Measurements from ENCODE around the gene WDR45B. TPM values are rescaled to one million over a fixed set of nuclear protein-coding genes. Genes with fewer than 3 reads are reported as not detected.
A peak's percentile ranks its signal among the peaks of the same experiment; 100 is the strongest.

WDR45B gene
- total RNA-seq, 1 experiment from 2014 or later: 96.5 TPM

DNA sequence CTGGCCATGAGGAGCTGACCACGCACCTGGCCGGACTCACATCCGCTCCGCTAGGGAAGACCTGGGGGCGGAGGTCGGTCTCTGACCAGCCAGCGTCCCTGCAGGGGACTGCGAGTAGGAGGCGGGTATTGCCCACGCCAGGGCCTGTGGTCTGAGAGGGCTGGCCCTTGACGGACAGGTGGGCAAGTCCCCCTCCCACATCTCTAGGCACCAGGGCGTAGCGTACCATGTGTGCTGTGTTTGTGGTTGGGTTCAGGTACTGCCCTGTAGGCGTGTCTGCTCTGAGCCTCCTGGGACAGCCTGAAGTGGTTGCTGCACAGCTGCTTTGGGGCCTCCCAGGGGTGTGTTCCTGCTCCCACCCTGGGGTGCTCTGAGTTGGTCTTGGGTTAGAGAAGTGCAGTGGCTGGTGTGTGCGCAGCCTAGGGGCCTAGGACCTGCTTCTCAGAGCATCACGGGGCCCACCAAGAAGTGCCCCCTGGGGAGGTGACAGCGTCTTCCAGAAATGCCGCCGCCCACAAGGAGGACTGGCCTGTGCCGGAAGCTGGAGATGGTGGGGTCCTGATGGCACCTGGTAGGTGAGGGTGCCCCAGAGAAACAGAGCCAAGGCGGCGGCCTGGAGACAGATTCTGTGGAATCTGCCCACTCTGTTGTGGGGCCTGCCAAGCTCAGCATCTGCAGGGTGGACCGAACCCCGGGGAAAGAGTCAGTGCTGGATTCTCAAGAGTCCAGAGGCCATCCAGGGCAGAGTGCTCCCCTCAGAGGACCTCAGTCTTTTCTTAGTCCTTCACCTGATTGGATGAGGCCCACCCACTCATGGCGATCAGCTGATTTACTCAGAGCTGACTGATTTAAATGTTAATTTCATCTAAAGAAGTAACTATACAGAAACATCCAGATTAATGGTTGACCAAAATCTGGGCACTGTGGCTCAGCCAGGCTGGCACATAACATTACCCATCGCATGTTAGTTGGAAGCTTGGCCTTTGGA, 48.3 kb downstream of the WDR45B start:
- ChIA-PET CTCF (interaction anchor here (0.9 kb wide), 1 partner anchor 9 kb away, joined by 3 read pairs; no protein-coding TSS in a partner anchor), POLR2A (no interaction called here)
- H3K27me3 Mint-ChIP-seq (ENCODE audit: low read depth): no peaks in the 10 kb centered on the region
- no peak overlapping the region for H3K27ac Mint-ChIP-seq
- H3K9me3 Mint-ChIP-seq: no peaks in the 10 kb centered on the region
- no peak for ATAC-seq
- DNase-seq (ENCODE audit: low spot score): no peak
- H3K4me3 Mint-ChIP-seq: no peak overlapping the region
- peaks cover 15% of the 10 kb centered on the region for H3K4me1 Mint-ChIP-seq
- no peak for TF ChIP-seq NR2C2 (CRISPR knock-in tag; IDR thresholded peaks at IDR 0.05)
- TF ChIP-seq FOXK1 (CRISPR knock-in tag; IDR thresholded peaks at IDR 0.05): no peak
- TF ChIP-seq, protein P1, sequence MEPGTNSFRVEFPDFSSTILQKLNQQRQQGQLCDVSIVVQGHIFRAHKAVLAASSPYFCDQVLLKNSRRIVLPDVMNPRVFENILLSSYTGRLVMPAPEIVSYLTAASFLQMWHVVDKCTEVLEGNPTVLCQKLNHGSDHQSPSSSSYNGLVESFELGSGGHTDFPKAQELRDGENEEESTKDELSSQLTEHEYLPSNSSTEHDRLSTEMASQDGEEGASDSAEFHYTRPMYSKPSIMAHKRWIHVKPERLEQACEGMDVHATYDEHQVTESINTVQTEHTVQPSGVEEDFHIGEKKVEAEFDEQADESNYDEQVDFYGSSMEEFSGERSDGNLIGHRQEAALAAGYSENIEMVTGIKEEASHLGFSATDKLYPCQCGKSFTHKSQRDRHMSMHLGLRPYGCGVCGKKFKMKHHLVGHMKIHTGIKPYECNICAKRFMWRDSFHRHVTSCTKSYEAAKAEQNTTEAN (CRISPR knock-in tag; IDR thresholded peaks at IDR 0.05): no peak
- no peak for TF ChIP-seq OVOL2 (CRISPR knock-in tag; IDR thresholded peaks at IDR 0.05; ENCODE audit: borderline replicate concordance)
- no peak for TF ChIP-seq NR3C1 (CRISPR knock-in tag; conservative IDR thresholded peaks at IDR 0.05; ENCODE audit: low read depth)
- no peak for TF ChIP-seq NFYB (CRISPR knock-in tag; conservative IDR thresholded peaks at IDR 0.05; ENCODE audit: low read depth)
- TF ChIP-seq TEAD4 (CRISPR knock-in tag; IDR thresholded peaks at IDR 0.05): no peak
- no peak for TF ChIP-seq ELF4 (CRISPR knock-in tag; IDR thresholded peaks at IDR 0.05; ENCODE audit: low read depth)
- TF ChIP-seq, protein P2, sequence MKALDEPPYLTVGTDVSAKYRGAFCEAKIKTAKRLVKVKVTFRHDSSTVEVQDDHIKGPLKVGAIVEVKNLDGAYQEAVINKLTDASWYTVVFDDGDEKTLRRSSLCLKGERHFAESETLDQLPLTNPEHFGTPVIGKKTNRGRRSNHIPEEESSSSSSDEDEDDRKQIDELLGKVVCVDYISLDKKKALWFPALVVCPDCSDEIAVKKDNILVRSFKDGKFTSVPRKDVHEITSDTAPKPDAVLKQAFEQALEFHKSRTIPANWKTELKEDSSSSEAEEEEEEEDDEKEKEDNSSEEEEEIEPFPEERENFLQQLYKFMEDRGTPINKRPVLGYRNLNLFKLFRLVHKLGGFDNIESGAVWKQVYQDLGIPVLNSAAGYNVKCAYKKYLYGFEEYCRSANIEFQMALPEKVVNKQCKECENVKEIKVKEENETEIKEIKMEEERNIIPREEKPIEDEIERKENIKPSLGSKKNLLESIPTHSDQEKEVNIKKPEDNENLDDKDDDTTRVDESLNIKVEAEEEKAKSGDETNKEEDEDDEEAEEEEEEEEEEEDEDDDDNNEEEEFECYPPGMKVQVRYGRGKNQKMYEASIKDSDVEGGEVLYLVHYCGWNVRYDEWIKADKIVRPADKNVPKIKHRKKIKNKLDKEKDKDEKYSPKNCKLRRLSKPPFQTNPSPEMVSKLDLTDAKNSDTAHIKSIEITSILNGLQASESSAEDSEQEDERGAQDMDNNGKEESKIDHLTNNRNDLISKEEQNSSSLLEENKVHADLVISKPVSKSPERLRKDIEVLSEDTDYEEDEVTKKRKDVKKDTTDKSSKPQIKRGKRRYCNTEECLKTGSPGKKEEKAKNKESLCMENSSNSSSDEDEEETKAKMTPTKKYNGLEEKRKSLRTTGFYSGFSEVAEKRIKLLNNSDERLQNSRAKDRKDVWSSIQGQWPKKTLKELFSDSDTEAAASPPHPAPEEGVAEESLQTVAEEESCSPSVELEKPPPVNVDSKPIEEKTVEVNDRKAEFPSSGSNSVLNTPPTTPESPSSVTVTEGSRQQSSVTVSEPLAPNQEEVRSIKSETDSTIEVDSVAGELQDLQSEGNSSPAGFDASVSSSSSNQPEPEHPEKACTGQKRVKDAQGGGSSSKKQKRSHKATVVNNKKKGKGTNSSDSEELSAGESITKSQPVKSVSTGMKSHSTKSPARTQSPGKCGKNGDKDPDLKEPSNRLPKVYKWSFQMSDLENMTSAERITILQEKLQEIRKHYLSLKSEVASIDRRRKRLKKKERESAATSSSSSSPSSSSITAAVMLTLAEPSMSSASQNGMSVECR (CRISPR knock-in tag; IDR thresholded peaks at IDR 0.05; ENCODE audit: borderline replicate concordance): no peak
- H3K36me3 Mint-ChIP-seq: peaks cover 66% of the 10 kb centered on the region

DNA sequence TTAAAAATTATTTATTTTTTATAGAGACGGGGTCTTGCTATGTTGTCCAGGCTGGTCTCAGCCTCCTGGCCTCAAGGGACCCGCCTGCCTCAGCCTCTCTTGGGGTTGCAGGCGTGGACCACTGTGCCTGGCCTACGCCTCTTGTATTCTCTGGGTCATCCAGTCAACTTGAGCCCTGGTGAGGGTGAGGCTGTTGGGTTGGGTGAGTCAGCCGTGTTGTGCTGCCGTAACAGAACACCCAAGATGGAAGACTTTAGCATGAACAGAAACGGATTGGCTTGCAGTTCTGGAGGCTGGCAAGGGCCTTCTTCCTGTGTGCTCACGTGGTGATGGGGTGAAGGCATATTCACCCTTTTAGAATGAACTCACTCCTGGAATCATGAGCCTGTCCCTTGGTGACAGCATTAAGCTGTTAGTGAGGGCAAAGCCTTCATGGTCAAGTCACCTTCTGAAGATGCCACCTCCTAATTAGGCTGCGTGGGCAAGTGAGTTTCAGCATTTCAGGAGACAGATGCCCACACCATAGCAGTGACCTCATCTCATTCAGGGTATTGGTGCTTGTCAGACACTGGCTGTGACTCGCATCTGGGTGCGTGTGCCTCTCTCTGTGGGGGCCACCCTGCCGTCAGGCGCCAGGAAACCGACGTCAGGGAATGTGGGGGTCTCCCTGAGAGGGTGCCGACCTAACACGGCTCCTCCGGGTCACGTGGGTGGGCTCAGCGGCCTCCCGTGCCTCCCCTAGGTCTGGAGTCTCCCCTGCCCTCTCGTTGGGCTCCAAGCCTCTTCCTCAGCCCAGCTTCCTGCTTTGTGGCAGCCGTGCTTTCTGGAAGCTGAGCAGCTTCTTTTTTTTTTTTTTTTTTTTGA, 49.8 kb downstream of the WDR45B start:
- Mint-ChIP-seq H3K27ac (no peak overlapping the region), H3K9me3 (no peaks in the 10 kb centered on the region), H3K4me3 (no peak overlapping the region), H3K27me3 (ENCODE audit: low read depth) (no peaks in the 10 kb centered on the region), H3K4me1 (peaks cover 14% of the 10 kb centered on the region), H3K36me3 (peaks cover 61% of the 10 kb centered on the region)
- CTCF ChIA-PET: no interaction called here
- TF ChIP-seq, protein P3, sequence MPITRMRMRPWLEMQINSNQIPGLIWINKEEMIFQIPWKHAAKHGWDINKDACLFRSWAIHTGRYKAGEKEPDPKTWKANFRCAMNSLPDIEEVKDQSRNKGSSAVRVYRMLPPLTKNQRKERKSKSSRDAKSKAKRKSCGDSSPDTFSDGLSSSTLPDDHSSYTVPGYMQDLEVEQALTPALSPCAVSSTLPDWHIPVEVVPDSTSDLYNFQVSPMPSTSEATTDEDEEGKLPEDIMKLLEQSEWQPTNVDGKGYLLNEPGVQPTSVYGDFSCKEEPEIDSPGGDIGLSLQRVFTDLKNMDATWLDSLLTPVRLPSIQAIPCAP (CRISPR knock-in tag; IDR thresholded peaks at IDR 0.05): no peak
- TF ChIP-seq ZNF121 (CRISPR knock-in tag; IDR thresholded peaks at IDR 0.05) (peak; percentile 89), MXD4 (CRISPR knock-in tag; IDR thresholded peaks at IDR 0.05; ENCODE audit: borderline replicate concordance) (no peak), SOX15 (CRISPR knock-in tag; IDR thresholded peaks at IDR 0.05) (no peak)
- POLR2A ChIA-PET: interaction anchor here (0.6 kb wide), 1 partner anchor 39 kb away, joined by 3 read pairs; no protein-coding TSS in a partner anchor
- no peak for ATAC-seq
- DNase-seq (ENCODE audit: low spot score): no peak
